HCT116 (cell line): Measurements from ENCODE around the gene ADCY6. TPM values are rescaled to one million over a fixed set of nuclear protein-coding genes. Genes with fewer than 3 reads are reported as not detected.

Source experiments
- ATAC-seq: fragments of 200-7000 bp; cut with Tn5 transposase; 2 replicates; pipeline ENCODE4 v1.9.1; 2020; ENCODE audit warnings: mild to moderate bottlenecking, moderate library complexity
- BruUV-seq: library from RNA; stranded (reverse); fragments of 400-500 nt; replicated peaks from 2 replicates; lab custom pipeline; 2021; lab: Mats Ljungman, UMichigan
- CTCF ChIA-PET: fragments of 300-600 bp; sonication (Branson Sonifier 250); formaldehyde crosslinking; loops from one replicate; lab custom pipeline; 2021; ENCODE audit warnings: antibody characterized with exemption; lab: Charles Lee
- POLR2A ChIA-PET: fragments of 300-600, 350-600 bp; sonication (Branson Sonifier 250); formaldehyde crosslinking; loops from one replicate; lab custom pipeline; 2021; ENCODE audit warnings: antibody characterized with exemption; lab: Charles Lee
- RAD21 ChIA-PET, 2 experiments: fragments of 300-600 bp; sonication (Branson Sonifier 250); formaldehyde crosslinking; loops; one replicate each; lab custom pipeline; 2023; ENCODE audit warnings: low total read pairs in 2 of 2; ENCODE audit not compliant: uncharacterized antibody in 2 of 2, unreplicated experiment in 2 of 2, low non-redundant PET in 1 of 2; lab: Charles Lee
- DNase-seq: peaks from one replicate; pipeline ENCODE4 v3.0.0-alpha.2; 2010; ENCODE audit warnings: low read depth, low spot score
- H2AFZ ChIP-seq: fragments of 200-600 bp; shearing (Covaris generic), sonication (generic); 2 replicates; pipeline ENCODE4 v1.6.1; 2017; ENCODE audit warnings: low read depth, mixed run types, mixed read lengths, antibody characterized with exemption, low read length; ENCODE audit not compliant: poor library complexity, severe bottlenecking
- H3K27ac ChIP-seq: 2 replicates; pipeline ENCODE4 v1.5.1; 2012; ENCODE audit warnings: low read depth, low read length
- H3K27me3 ChIP-seq: fragments of 200-600 bp; sonication (generic); 2 replicates; pipeline ENCODE4 v1.6.1; 2016; ENCODE audit warnings: mixed run types, low read length, mixed read lengths; ENCODE audit not compliant: insufficient read depth
- H3K36me3 ChIP-seq, 2 experiments: fragments of 200-500 bp in 1 of 2; fragments of 200-600 bp in 1 of 2; sonication (Bioruptor generic) in 1 of 2; sonication (generic) in 1 of 2; 2 replicates each; pipeline versions ENCODE4 v1.5.1 to v1.6.1; 2014 to 2016; ENCODE audit warnings: low read length in 2 of 2, inconsistent platforms in 1 of 2, mixed read lengths in 1 of 2, mixed run types in 1 of 2; ENCODE audit not compliant: insufficient read depth in 2 of 2, control insufficient read depth in 1 of 2
- H3K4me1 ChIP-seq, 2 experiments: fragments of 200-600 bp in 1 of 2; sonication (generic) in 1 of 2; 2 replicates each; pipeline versions ENCODE4 v1.5.1 to v1.6.1; 2012 to 2017; ENCODE audit warnings: low read length in 2 of 2, inconsistent platforms in 1 of 2, mild to moderate bottlenecking in 1 of 2, mixed read lengths in 1 of 2, mixed run types in 1 of 2, moderate library complexity in 1 of 2; ENCODE audit not compliant: insufficient read depth in 2 of 2, control insufficient read depth in 1 of 2
- H3K4me2 ChIP-seq: fragments of 200-600 bp; sonication (generic); 2 replicates; pipeline ENCODE4 v1.6.1; 2017; ENCODE audit warnings: mixed run types, low read length, mixed read lengths
- H3K4me3 ChIP-seq, 2 experiments: fragments of 200-600 bp in 1 of 2; sonication (generic) in 1 of 2; replicated peaks in 1 of 2; 2 replicates each; pipeline ENCODE4 v1.5.1; 2011 to 2016; ENCODE audit warnings: low read length in 2 of 2, control low read depth in 1 of 2, low read depth in 1 of 2, mild to moderate bottlenecking in 1 of 2, mixed read lengths in 1 of 2, mixed run types in 1 of 2
- H3K79me2 ChIP-seq: fragments of 200-600 bp; sonication (generic); 2 replicates; pipeline ENCODE4 v1.6.1; 2017; ENCODE audit warnings: mild to moderate bottlenecking, mixed run types, low read length, moderate library complexity, mixed read lengths; ENCODE audit not compliant: insufficient read depth
- H3K9ac ChIP-seq: fragments of 200-600 bp; sonication (generic); 2 replicates; pipeline ENCODE4 v1.6.1; 2016; ENCODE audit warnings: low read length, mixed read lengths
- H3K9me2 ChIP-seq: fragments of 200-600 bp; sonication (generic), shearing (Covaris generic); 2 replicates; pipeline ENCODE4 v1.6.1; 2017; ENCODE audit warnings: mixed run types, mild to moderate bottlenecking, moderate library complexity; ENCODE audit not compliant: insufficient read depth
- H3K9me3 ChIP-seq, 2 experiments: fragments of 200-500 bp in 1 of 2; fragments of 200-600 bp in 1 of 2; sonication (Bioruptor generic) in 1 of 2; sonication (generic) in 1 of 2; 2 replicates each; pipeline ENCODE4 v1.6.1; 2014 to 2017; ENCODE audit warnings: low read length in 2 of 2, mixed read lengths in 2 of 2, inconsistent platforms in 1 of 2, low read depth in 1 of 2, mild to moderate bottlenecking in 1 of 2, mixed run types in 1 of 2, moderate library complexity in 1 of 2; ENCODE audit not compliant: control insufficient read depth in 1 of 2, insufficient read depth in 1 of 2
- H4K20me1 ChIP-seq: fragments of 200-600 bp; sonication (generic), shearing (Covaris generic); 2 replicates; pipeline ENCODE4 v1.6.1; 2017; ENCODE audit warnings: mixed run types, mild to moderate bottlenecking, moderate library complexity; ENCODE audit not compliant: insufficient read depth
- CTCF ChIP-seq, 3 experiments: fragments of 200-600 bp in 1 of 3; sonication (generic) in 1 of 3; IDR thresholded peaks in 2 of 3; conservative IDR thresholded peaks in 1 of 3; 2 replicates each; pipeline ENCODE4 v1.5.1; 2012 to 2017; ENCODE audit warnings: low read depth in 2 of 3, low read length in 2 of 3, antibody characterized with exemption in 1 of 3, borderline replicate concordance in 1 of 3, control low read depth in 1 of 3, mild to moderate bottlenecking in 1 of 3, mixed read lengths in 1 of 3, mixed run types in 1 of 3, moderate library complexity in 1 of 3; ENCODE audit not compliant: insufficient read depth in 1 of 3
- ELF1 ChIP-seq: IDR thresholded peaks from 2 replicates; pipeline ENCODE4 v1.6.1; 2012; ENCODE audit warnings: low read depth, borderline replicate concordance
- EZH2 ChIP-seq: fragments of 200-600 bp; sonication (generic); IDR thresholded peaks from 2 replicates; pipeline ENCODE4 v1.6.1; 2017; ENCODE audit warnings: antibody characterized with exemption, mixed run types
- FOSL1 ChIP-seq: IDR thresholded peaks from 2 replicates; pipeline ENCODE4 v1.6.1; 2012; ENCODE audit warnings: low read depth
- JUND ChIP-seq: IDR thresholded peaks from 2 replicates; pipeline ENCODE4 v1.6.1; 2012
- POLR2A ChIP-seq: IDR thresholded peaks from 2 replicates; pipeline ENCODE4 v1.7.0; 2011; ENCODE audit warnings: borderline replicate concordance; ENCODE audit not compliant: insufficient read depth, insufficient read length; ENCODE audit errors: extremely low read depth
- RAD21 ChIP-seq: IDR thresholded peaks from 2 replicates; pipeline ENCODE4 v1.6.1; 2012; ENCODE audit warnings: low read depth, mild to moderate bottlenecking
- SIN3A ChIP-seq: IDR thresholded peaks from 2 replicates; pipeline ENCODE4 v1.6.1; 2012; ENCODE audit warnings: low read depth
- SP1 ChIP-seq: IDR thresholded peaks from 2 replicates; pipeline ENCODE4 v1.6.1; 2012; ENCODE audit warnings: low read depth
- SRF ChIP-seq: IDR thresholded peaks from 2 replicates; pipeline ENCODE4 v1.6.1; 2012; ENCODE audit warnings: low read depth
- TCF7L2 ChIP-seq: IDR thresholded peaks from 2 replicates; pipeline ENCODE4 v1.7.0; 2011; ENCODE audit warnings: borderline replicate concordance, inconsistent platforms; ENCODE audit not compliant: insufficient read depth, insufficient read length; ENCODE audit errors: extremely low read depth
- ZBTB33 ChIP-seq: IDR thresholded peaks from 2 replicates; pipeline ENCODE4 v1.6.1; 2011; ENCODE audit warnings: mild to moderate bottlenecking, low read length, moderate library complexity; ENCODE audit not compliant: insufficient replicate concordance; ENCODE audit errors: extremely low read depth
- ZFX ChIP-seq: fragments of 450-650 bp; IDR thresholded peaks from 2 replicates; pipeline ENCODE4 v1.6.1; 2017
- ZNF274 ChIP-seq: fragments of 200-500 bp; sonication (Bioruptor generic); IDR thresholded peaks from 2 replicates; pipeline ENCODE4 v1.6.1; 2014; ENCODE audit warnings: mild to moderate bottlenecking, low read depth, low read length, inconsistent platforms
- intact Hi-C: fragments of 100-400 bp; cut with micrococcal nuclease; formaldehyde crosslinking; loops from 2 replicates; pipeline ENCODE4 v1.10.0; 2022
- total RNA-seq: library from RNA; stranded (reverse); gene quantifications from one replicate; pipeline ENCODE4 v1.2.1, GENCODE V29; 2021; ENCODE audit not compliant: unreplicated experiment

ADCY6 gene
- total RNA-seq, 1 experiment from 2014 or later: 24.9 TPM

GRCh38 chr12:48758186-48758585 is 30.7 kb downstream of the ADCY6 start:
- intact Hi-C loops: no loop called here
- CTCF ChIA-PET: interaction anchor here (1.8 kb wide), 1 partner anchor 37 kb away, joined by 6 read pairs; no protein-coding TSS in a partner anchor
- Histone ChIP-seq H2AFZ (no peak overlapping the region), H3K36me3 (no peaks in the 10 kb centered on the region), H3K27me3 (no peaks in the 10 kb centered on the region), H3K9me3 (no peaks in the 10 kb centered on the region), H4K20me1 (no peaks in the 10 kb centered on the region), H3K4me3 (no peak overlapping the region), H3K4me2 (no peak overlapping the region), H3K27ac (no peak overlapping the region), H3K9ac (no peak overlapping the region), H3K79me2 (no peaks in the 10 kb centered on the region), H3K4me1 (no peaks in the 10 kb centered on the region), H3K9me2 (no peaks in the 10 kb centered on the region)
- DNase-seq (no peak), ATAC-seq (peak; percentile 57)
- TF ChIP-seq RAD21 (no peak), ZNF274 (no peak), SRF (0 out of 2 replicates have a peak, but pooled peaks have one; percentile 16), EZH2 (no peak), SP1 (no peak), ELF1 (no peak), CTCF (IDR thresholded peaks at IDR 0.05 in 2 of 3, conservative IDR thresholded peaks at IDR 0.05 in 1 of 3; ENCODE audit: borderline replicate concordance in 1 of 3, insufficient read depth in 1 of 3, low read depth in 2 of 3, low read length in 2 of 3) (peak in 1 of 3 experiments; percentile 8; a peak in 1 of 6 replicates), TCF7L2 (no peak), SIN3A (no peak), ZFX (no peak), JUND (no peak), FOSL1 (no peak), POLR2A (no peak), ZBTB33 (no peak)
- RAD21 ChIA-PET: no interaction called here
- BruUV-seq: no TSS peak
- POLR2A ChIA-PET: no interaction called here
